ENCODE measurements around the gene P2RY8. TPM values are rescaled to one million over a fixed set of nuclear protein-coding genes. Genes with fewer than 3 reads are reported as not detected.

The P2RY8 gene
- total RNA-seq, 4 donors from 2014 or later: 0.55 to 6.0 (median 3.0) TPM; not detected in 1

- TF ChIP-seq CTCF (IDR thresholded peaks at IDR 0.05) (no peak), POLR2A (IDR thresholded peaks at IDR 0.05) (no peak), POLR2AphosphoS5 (IDR thresholded peaks at IDR 0.05) (no peak), EP300 (IDR thresholded peaks at IDR 0.05; ENCODE audit: low read depth) (no peak)
- WGBS, 2 donors (ENCODE audit: low coverage in 1 of 2): 79 to 81% methylated on average over 4 to 9 of the region's 9 CpGs
- in situ Hi-C loops (cut with MboI; ENCODE audit: low pct_ligation_motif_present in 1 of 4, low pct_unique_long_range_greater_than_20kb in 1 of 4, low sequenced_read_pairs in 3 of 4): no loop called here
Observed at GRCh38 chrX:1528186-1528883, 8.7 kb downstream of the P2RY8 start.

GRCh38 chrX:1527457-1527856, 9.5 kb downstream of the P2RY8 start:
- 87 to 94% methylated on average over 1 of the region's 1 CpG for WGBS, 2 donors (ENCODE audit: low coverage in 1 of 2)

More at GRCh38 chrX:1528186-1528883, 8.7 kb downstream of the P2RY8 start:
- Histone ChIP-seq H3K4me1 (no peaks in the 10 kb centered on the region), H3K9me3 (no peaks in the 10 kb centered on the region), H3K27ac (no peak overlapping the region), H3K36me3 (no peaks in the 10 kb centered on the region), H3K4me3 (no peak overlapping the region), H3K27me3 (no peaks in the 10 kb centered on the region)
- DNase-seq: no peak
- intact Hi-C loops (cut with DNase I; ENCODE audit: low total_unique reads): no loop called here

GRCh38 chrX:1526565-1526964, 10.4 kb downstream of the P2RY8 start:
- intact Hi-C loops (cut with DNase I; ENCODE audit: low total_unique reads): no loop called here
- Histone ChIP-seq H3K27ac (no peak overlapping the region), H3K36me3 (no peaks in the 10 kb centered on the region), H3K4me1 (no peaks in the 10 kb centered on the region), H3K9me3 (no peaks in the 10 kb centered on the region), H3K4me3 (no peak overlapping the region), H3K27me3 (no peaks in the 10 kb centered on the region)
- WGBS, 2 donors (ENCODE audit: low coverage in 1 of 2): 89 to 100% methylated on average over 2 to 4 of the region's 4 CpGs
- in situ Hi-C loops (cut with MboI; ENCODE audit: low pct_ligation_motif_present in 1 of 4, low pct_unique_long_range_greater_than_20kb in 1 of 4, low sequenced_read_pairs in 3 of 4): no loop called here
- DNase-seq: no peak
- TF ChIP-seq POLR2AphosphoS5 (IDR thresholded peaks at IDR 0.05) (no peak), POLR2A (IDR thresholded peaks at IDR 0.05) (no peak), CTCF (IDR thresholded peaks at IDR 0.05) (no peak), EP300 (IDR thresholded peaks at IDR 0.05; ENCODE audit: low read depth) (no peak)

More at GRCh38 chrX:1527457-1527856, 9.5 kb downstream of the P2RY8 start:
- H3K4me3 ChIP-seq: no peak overlapping the region
- no peaks in the 10 kb centered on the region for H3K36me3 ChIP-seq
- TF ChIP-seq CTCF (IDR thresholded peaks at IDR 0.05): no peak
- TF ChIP-seq POLR2A (IDR thresholded peaks at IDR 0.05): no peak
- no peak for TF ChIP-seq EP300 (IDR thresholded peaks at IDR 0.05; ENCODE audit: low read depth)
- no peak for TF ChIP-seq POLR2AphosphoS5 (IDR thresholded peaks at IDR 0.05)
- H3K4me1 ChIP-seq: no peaks in the 10 kb centered on the region
- H3K9me3 ChIP-seq: no peaks in the 10 kb centered on the region
- no peak for DNase-seq
- intact Hi-C loops (cut with DNase I; ENCODE audit: low total_unique reads) (no loop called here), in situ Hi-C loops (cut with MboI; ENCODE audit: low pct_ligation_motif_present in 1 of 4, low pct_unique_long_range_greater_than_20kb in 1 of 4, low sequenced_read_pairs in 3 of 4) (no loop called here)
- no peak overlapping the region for H3K27ac ChIP-seq
- H3K27me3 ChIP-seq: no peaks in the 10 kb centered on the region

- H3K4me1 ChIP-seq: no peaks in the 10 kb centered on the region
- no peaks in the 10 kb centered on the region for H3K27me3 ChIP-seq
- H3K36me3 ChIP-seq: no peaks in the 10 kb centered on the region
- no peaks in the 10 kb centered on the region for H3K9me3 ChIP-seq
- DNase-seq: no peak
- TF ChIP-seq EP300 (IDR thresholded peaks at IDR 0.05; ENCODE audit: low read depth): no peak
- TF ChIP-seq POLR2AphosphoS5 (IDR thresholded peaks at IDR 0.05): no peak
- no peak for TF ChIP-seq POLR2A (IDR thresholded peaks at IDR 0.05)
- TF ChIP-seq CTCF (IDR thresholded peaks at IDR 0.05): no peak
- no peak overlapping the region for H3K27ac ChIP-seq
- H3K4me3 ChIP-seq: no peak overlapping the region
- 86 to 87% methylated on average over 6 of the region's 6 CpGs for WGBS, 2 donors (ENCODE audit: low coverage in 1 of 2)
- in situ Hi-C loops (cut with MboI; ENCODE audit: low pct_ligation_motif_present in 1 of 4, low pct_unique_long_range_greater_than_20kb in 1 of 4, low sequenced_read_pairs in 3 of 4): no loop called here
- intact Hi-C loops (cut with DNase I; ENCODE audit: low total_unique reads): no loop called here
Observed at GRCh38 chrX:1525583-1526355, 11.2 kb downstream of the P2RY8 start.
